Astrocyte (in vitro differentiated cells and primary cell): ENCODE measurements around the gene GPS2. TPM values are rescaled to one million over a fixed set of nuclear protein-coding genes. Genes with fewer than 3 reads are reported as not detected.

Experiments used
- DNase-seq: peaks from one replicate; pipeline ENCODE4 v3.0.0-alpha.2; 2010; ENCODE audit warnings: low read depth
- FAIRE-seq: peaks from 2 replicates; lab custom pipeline; 2011; peaks lifted over from hg19 to GRCh38; lab: Jason Lieb, UNC
- H2AFZ ChIP-seq: 2 replicates; pipeline ENCODE4 v1.6.0; 2012; ENCODE audit warnings: low read depth, low read length, inconsistent platforms
- H3K27ac ChIP-seq: 2 replicates; pipeline ENCODE4 v1.5.1; 2011; ENCODE audit warnings: low read depth, low read length, inconsistent platforms
- H3K27me3 ChIP-seq: 2 replicates; pipeline ENCODE4 v1.6.0; 2011; ENCODE audit warnings: low read length, inconsistent platforms; ENCODE audit not compliant: insufficient read depth
- H3K36me3 ChIP-seq: 2 replicates; pipeline ENCODE4 v1.5.1; 2011; ENCODE audit warnings: low read length, inconsistent platforms; ENCODE audit not compliant: insufficient read depth
- H3K4me1 ChIP-seq: 2 replicates; pipeline ENCODE4 v1.5.1; 2011; ENCODE audit warnings: low read length, inconsistent platforms; ENCODE audit not compliant: insufficient read depth
- H3K4me2 ChIP-seq: 2 replicates; pipeline ENCODE4 v1.6.0; 2012; ENCODE audit warnings: low read length, inconsistent platforms
- H3K4me3 ChIP-seq: 2 replicates; pipeline ENCODE4 v1.5.1; 2011; ENCODE audit warnings: low read depth, mild to moderate bottlenecking, low read length, inconsistent platforms; ENCODE audit not compliant: insufficient read depth
- H3K79me2 ChIP-seq: 2 replicates; pipeline ENCODE4 v1.6.0; 2012; ENCODE audit warnings: mild to moderate bottlenecking, low read length, inconsistent platforms; ENCODE audit not compliant: insufficient read depth
- H3K9ac ChIP-seq: 2 replicates; pipeline ENCODE4 v1.6.0; 2012; ENCODE audit warnings: mild to moderate bottlenecking, low read length, inconsistent platforms
- H3K9me3 ChIP-seq: 2 replicates; pipeline ENCODE4 v1.5.1; 2012; ENCODE audit warnings: low read depth, mild to moderate bottlenecking, low read length, inconsistent platforms; ENCODE audit not compliant: insufficient read depth
- H4K20me1 ChIP-seq: 2 replicates; pipeline ENCODE4 v1.6.0; 2012; ENCODE audit warnings: low read length, inconsistent platforms; ENCODE audit not compliant: insufficient read depth
- H3K27ac Mint-ChIP-seq: one replicate; pipeline ENCODE4 v1.8.0; 2021; ENCODE audit warnings: mild to moderate bottlenecking, mixed read lengths; ENCODE audit not compliant: unreplicated experiment
- H3K27me3 Mint-ChIP-seq: one replicate; pipeline ENCODE4 v1.8.0; 2021; ENCODE audit warnings: low read depth, mixed read lengths; ENCODE audit not compliant: unreplicated experiment
- H3K36me3 Mint-ChIP-seq: one replicate; pipeline ENCODE4 v1.8.0; 2021; ENCODE audit warnings: low read depth, mixed read lengths; ENCODE audit not compliant: unreplicated experiment
- H3K4me1 Mint-ChIP-seq: one replicate; pipeline ENCODE4 v1.8.0; 2021; ENCODE audit warnings: low read depth, mixed read lengths; ENCODE audit not compliant: unreplicated experiment
- H3K4me3 Mint-ChIP-seq: one replicate; pipeline ENCODE4 v1.8.0; 2021; ENCODE audit warnings: mild to moderate bottlenecking, moderate library complexity, mixed read lengths; ENCODE audit not compliant: unreplicated experiment
- H3K9me3 Mint-ChIP-seq: one replicate; pipeline ENCODE4 v1.8.0; 2021; ENCODE audit warnings: mild to moderate bottlenecking, mixed read lengths; ENCODE audit not compliant: unreplicated experiment
- EZH2 ChIP-seq: IDR thresholded peaks from 2 replicates; pipeline ENCODE4 v1.6.1; 2012; ENCODE audit warnings: mild to moderate bottlenecking, low read length, inconsistent platforms; ENCODE audit not compliant: insufficient read depth
- total RNA-seq: library from RNA; stranded (reverse); gene quantifications from 2 replicates; pipeline ENCODE4 v1.2.1, GENCODE V29; 2021
- TF ChIP-seq, protein P1 (sequence below): IDR thresholded peaks from 2 replicates; pipeline ENCODE4 v1.5.1; 2011; ENCODE audit warnings: low read depth, mild to moderate bottlenecking, inconsistent platforms, low read length, moderate library complexity; ENCODE audit not compliant: insufficient read depth

Gene GPS2
- total RNA-seq, 1 donor from 2014 or later = 49.8 TPM

- H3K4me1 Mint-ChIP-seq = peaks cover 7% of the 10 kb centered on the region
- no peaks in the 10 kb centered on the region for H3K9me3 ChIP-seq
- no peaks in the 10 kb centered on the region for H3K36me3 Mint-ChIP-seq
- peak overlapping the region; percentile 29 for H3K4me3 Mint-ChIP-seq
- H3K4me1 ChIP-seq = peaks cover 13% of the 10 kb centered on the region
- no peak overlapping the region for H2AFZ ChIP-seq
- no peak overlapping the region for H3K4me3 ChIP-seq
- no peaks in the 10 kb centered on the region for H3K36me3 ChIP-seq
- H3K9ac ChIP-seq = no peak overlapping the region
- TF ChIP-seq, protein P1, sequence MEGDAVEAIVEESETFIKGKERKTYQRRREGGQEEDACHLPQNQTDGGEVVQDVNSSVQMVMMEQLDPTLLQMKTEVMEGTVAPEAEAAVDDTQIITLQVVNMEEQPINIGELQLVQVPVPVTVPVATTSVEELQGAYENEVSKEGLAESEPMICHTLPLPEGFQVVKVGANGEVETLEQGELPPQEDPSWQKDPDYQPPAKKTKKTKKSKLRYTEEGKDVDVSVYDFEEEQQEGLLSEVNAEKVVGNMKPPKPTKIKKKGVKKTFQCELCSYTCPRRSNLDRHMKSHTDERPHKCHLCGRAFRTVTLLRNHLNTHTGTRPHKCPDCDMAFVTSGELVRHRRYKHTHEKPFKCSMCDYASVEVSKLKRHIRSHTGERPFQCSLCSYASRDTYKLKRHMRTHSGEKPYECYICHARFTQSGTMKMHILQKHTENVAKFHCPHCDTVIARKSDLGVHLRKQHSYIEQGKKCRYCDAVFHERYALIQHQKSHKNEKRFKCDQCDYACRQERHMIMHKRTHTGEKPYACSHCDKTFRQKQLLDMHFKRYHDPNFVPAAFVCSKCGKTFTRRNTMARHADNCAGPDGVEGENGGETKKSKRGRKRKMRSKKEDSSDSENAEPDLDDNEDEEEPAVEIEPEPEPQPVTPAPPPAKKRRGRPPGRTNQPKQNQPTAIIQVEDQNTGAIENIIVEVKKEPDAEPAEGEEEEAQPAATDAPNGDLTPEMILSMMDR = no peak
- TF ChIP-seq EZH2 = no peak
- peak overlapping the region; percentile 12 for H3K27ac Mint-ChIP-seq
- no peaks in the 10 kb centered on the region for H3K9me3 Mint-ChIP-seq
- peaks cover 4% of the 10 kb centered on the region for H4K20me1 ChIP-seq
- no peak overlapping the region for H3K4me2 ChIP-seq
- no peaks in the 10 kb centered on the region for H3K27me3 Mint-ChIP-seq
- H3K27ac ChIP-seq = no peak overlapping the region
- H3K27me3 ChIP-seq = no peaks in the 10 kb centered on the region
- DNase-seq (no peak), FAIRE-seq (no peak)
- peaks cover 15% of the 10 kb centered on the region for H3K79me2 ChIP-seq
Observed at GRCh38 chr17:7347630-7348477, 32.7 kb upstream of the GPS2 start.

DNA sequence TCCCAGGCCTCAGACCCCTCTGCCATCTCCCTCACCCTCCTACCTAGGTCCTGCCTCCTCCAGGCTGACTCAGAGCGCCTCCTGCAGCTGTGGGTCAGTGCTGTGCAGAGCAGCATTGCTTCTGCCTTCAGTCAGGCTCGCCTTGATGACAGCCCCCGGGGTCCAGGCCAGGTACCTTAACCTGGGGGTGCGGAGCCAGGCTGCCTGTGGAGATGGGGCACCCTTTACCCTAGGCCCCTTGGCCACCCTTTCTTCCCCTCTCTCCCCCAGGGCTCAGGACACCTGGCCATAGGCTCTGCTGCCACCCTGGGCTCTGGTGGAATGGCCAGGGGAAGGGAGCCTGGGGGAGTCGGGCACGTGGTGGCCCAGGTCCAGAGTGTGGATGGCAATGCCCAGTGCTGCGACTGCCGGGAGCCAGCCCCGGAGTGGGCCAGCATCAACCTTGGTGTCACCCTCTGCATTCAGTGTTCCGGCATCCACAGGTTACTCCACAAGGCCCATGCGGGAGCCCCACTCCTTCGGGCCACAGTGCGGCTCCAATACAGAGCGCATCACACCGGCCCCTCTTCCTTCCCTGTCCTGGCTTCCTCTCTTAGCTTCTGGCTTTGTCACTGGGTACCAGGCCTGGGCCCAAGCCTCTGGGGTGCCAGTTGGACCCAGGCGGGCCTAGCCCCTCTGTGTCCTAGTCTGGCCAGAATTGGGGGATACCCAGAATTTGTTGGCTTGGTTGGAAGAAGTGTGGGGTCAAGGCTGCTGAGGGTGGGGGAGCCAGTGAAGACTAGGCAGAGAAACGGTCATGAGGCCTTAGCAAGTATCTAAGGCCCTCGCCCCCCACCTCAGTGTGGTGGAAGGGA, 31.8 kb upstream of the GPS2 start:
- peaks cover 7% of the 10 kb centered on the region for H3K4me1 Mint-ChIP-seq
- H3K9me3 ChIP-seq = no peaks in the 10 kb centered on the region
- H3K36me3 ChIP-seq = no peaks in the 10 kb centered on the region
- DNase-seq (no peak), FAIRE-seq (no peak)
- no peak overlapping the region for H3K4me2 ChIP-seq
- TF ChIP-seq EZH2 = no peak
- TF ChIP-seq, protein P1 = no peak
- no peaks in the 10 kb centered on the region for H3K36me3 Mint-ChIP-seq
- peaks cover 7% of the 10 kb centered on the region for H3K79me2 ChIP-seq
- H3K9me3 Mint-ChIP-seq = no peaks in the 10 kb centered on the region
- no peak overlapping the region for H3K27ac Mint-ChIP-seq
- H3K4me1 ChIP-seq = peaks cover 6% of the 10 kb centered on the region
- no peak overlapping the region for H3K4me3 ChIP-seq
- H3K9ac ChIP-seq = no peak overlapping the region
- H3K4me3 Mint-ChIP-seq = no peak overlapping the region
- peaks cover 4% of the 10 kb centered on the region for H4K20me1 ChIP-seq
- H3K27me3 ChIP-seq = no peaks in the 10 kb centered on the region
- no peak overlapping the region for H3K27ac ChIP-seq
- peaks cover 3% of the 10 kb centered on the region for H3K27me3 Mint-ChIP-seq
- no peak overlapping the region for H2AFZ ChIP-seq
